ENCODE measurements around the gene KRT39.

Gene KRT39

GRCh38 chr17:40984226-40984625, 17.5 kb upstream of the KRT39 start, which contains the start of gene KRT40:
Gene KRT40, minus strand, starts transcription at chr17:40984326. Its CDS starts 53 bp downstream, at chr17:40984273.
- DNase-seq (ENCODE audit: low read depth): no peak
- no peak within 1 kb of the TSS for H3K4me3 ChIP-seq (ENCODE audit: low read depth, low read length)
- TF ChIP-seq, protein P1, sequence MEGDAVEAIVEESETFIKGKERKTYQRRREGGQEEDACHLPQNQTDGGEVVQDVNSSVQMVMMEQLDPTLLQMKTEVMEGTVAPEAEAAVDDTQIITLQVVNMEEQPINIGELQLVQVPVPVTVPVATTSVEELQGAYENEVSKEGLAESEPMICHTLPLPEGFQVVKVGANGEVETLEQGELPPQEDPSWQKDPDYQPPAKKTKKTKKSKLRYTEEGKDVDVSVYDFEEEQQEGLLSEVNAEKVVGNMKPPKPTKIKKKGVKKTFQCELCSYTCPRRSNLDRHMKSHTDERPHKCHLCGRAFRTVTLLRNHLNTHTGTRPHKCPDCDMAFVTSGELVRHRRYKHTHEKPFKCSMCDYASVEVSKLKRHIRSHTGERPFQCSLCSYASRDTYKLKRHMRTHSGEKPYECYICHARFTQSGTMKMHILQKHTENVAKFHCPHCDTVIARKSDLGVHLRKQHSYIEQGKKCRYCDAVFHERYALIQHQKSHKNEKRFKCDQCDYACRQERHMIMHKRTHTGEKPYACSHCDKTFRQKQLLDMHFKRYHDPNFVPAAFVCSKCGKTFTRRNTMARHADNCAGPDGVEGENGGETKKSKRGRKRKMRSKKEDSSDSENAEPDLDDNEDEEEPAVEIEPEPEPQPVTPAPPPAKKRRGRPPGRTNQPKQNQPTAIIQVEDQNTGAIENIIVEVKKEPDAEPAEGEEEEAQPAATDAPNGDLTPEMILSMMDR (IDR thresholded peaks at IDR 0.05; ENCODE audit: insufficient read depth, low read depth, low read length, missing control alignments): no peak

DNA sequence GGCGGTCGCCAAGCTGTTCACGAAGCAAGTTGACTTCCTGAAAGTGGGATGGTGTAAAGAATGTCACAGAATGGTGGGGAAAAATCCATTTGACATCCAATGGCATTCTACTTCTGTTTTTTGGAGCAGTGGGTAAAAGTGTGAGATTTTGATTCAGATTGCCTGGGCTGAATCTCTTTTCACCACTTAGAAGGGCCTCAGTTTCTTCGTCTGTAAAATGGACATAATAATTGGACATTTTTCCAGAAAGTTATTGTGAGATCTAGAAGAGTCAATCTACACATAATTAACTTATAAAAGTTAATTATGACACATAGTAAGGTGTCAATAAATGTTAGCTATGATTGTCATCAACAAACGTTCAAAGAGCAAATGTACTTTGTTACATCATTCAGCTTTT, 14.4 kb upstream of the KRT39 start:
- H3K4me3 ChIP-seq (ENCODE audit: low read depth, low read length): no peak overlapping the region
- TF ChIP-seq, protein P1 (IDR thresholded peaks at IDR 0.05; ENCODE audit: insufficient read depth, low read depth, low read length, missing control alignments): no peak
- DNase-seq (ENCODE audit: low read depth): no peak

- TF ChIP-seq, protein P1 (IDR thresholded peaks at IDR 0.05; ENCODE audit: insufficient read depth, low read depth, low read length, missing control alignments): no peak
- DNase-seq (ENCODE audit: low read depth): no peak
- H3K4me3 ChIP-seq (ENCODE audit: low read depth, low read length): no peak overlapping the region
Measured at GRCh38 chr17:40980596-40980995, 13.8 kb upstream of the KRT39 start.

- TF ChIP-seq, protein P1 (IDR thresholded peaks at IDR 0.05; ENCODE audit: insufficient read depth, low read depth, low read length, missing control alignments): no peak
- no peak for DNase-seq (ENCODE audit: low read depth)
- no peak overlapping the region for H3K4me3 ChIP-seq (ENCODE audit: low read depth, low read length)
Measured at GRCh38 chr17:40980117-40980516, 13.4 kb upstream of the KRT39 start.

DNA sequence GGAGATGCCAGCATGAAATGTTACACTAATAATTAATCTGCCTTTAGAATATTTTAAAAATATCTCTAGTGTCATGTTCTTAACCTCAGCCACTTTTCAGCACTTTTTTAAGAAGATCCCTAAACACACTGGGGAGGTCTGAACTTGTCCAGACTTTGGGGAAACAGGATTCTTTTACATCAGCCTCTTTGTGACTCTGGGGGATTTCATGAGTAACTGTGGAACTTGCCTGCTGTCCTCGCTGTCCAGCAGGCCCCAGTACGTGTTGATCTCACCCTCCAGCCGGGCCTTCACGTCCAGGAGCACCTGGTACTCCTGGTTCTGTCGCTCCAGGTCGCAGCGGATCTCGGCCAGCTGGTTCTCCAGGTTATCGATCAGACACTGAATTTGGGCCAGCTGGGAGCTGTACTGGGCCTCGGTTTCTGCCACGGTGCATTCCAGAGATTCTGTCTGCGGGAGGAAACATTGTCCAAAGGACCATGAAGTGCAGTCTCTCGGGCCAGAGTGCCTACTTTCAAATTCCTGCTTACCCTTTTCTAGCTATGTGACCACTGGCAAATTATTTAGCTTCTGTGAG, 11.9 kb upstream of the KRT39 start:
- DNase-seq (ENCODE audit: low read depth): no peak
- TF ChIP-seq, protein P1 (IDR thresholded peaks at IDR 0.05; ENCODE audit: insufficient read depth, low read depth, low read length, missing control alignments): no peak
- H3K4me3 ChIP-seq (ENCODE audit: low read depth, low read length): no peak overlapping the region

- DNase-seq (ENCODE audit: low read depth): no peak
- TF ChIP-seq, protein P1 (IDR thresholded peaks at IDR 0.05; ENCODE audit: insufficient read depth, low read depth, low read length, missing control alignments): no peak
- H3K4me3 ChIP-seq (ENCODE audit: low read depth, low read length): no peak overlapping the region
Measured at GRCh38 chr17:40975516-40975915, 8.8 kb upstream of the KRT39 start.

GRCh38 chr17:40974366-40974765, 7.6 kb upstream of the KRT39 start:
- H3K4me3 ChIP-seq (ENCODE audit: low read depth, low read length): no peak overlapping the region
- TF ChIP-seq, protein P1 (IDR thresholded peaks at IDR 0.05; ENCODE audit: insufficient read depth, low read depth, low read length, missing control alignments): no peak
- no peak for DNase-seq (ENCODE audit: low read depth)

Measured in GM12865 (cell line).